ENCODE data around the gene MEIOB. TPM values are rescaled to one million over a fixed set of nuclear protein-coding genes. Genes with fewer than 3 reads are reported as not detected.
"Not testable (repeated sequence)": the region's sequence is repeated elsewhere in the genome, so short reads cannot be mapped to it uniquely, and the experiment has no call there.

MEIOB gene
- total RNA-seq, 1 donor from 2014 or later, result not detected

DNA sequence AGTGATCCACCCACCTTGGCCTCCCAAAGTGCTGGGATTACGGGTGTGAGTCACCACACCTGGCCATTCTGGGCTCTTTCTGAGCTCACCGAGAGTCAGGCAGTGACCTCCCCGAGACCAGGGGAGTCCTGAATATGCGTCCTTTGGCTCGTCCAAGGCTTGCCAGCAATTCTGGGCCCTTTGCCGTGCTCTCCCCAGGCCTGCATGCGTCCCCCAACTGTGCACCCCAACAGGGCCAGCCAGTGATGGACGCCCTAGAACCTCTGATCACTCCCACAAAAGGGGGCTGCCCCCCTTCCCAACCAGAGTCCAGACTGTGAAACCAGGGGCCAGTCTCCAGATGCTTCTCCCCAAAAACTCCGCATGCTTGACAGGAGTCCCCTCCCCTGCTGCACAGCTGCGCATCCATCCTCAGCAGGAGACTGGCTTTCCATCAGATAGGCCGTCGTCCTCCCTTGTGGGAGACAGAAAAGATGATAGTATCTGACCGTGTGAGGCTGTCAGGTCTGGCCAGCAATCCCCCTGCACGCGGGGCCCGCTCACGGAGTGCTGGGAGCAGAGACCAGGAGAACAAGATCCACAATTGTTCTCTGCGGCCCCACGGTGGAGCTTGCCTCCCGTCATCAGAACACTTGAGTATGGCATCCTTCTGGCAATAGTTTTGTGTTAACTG is 30.7 kb upstream of the MEIOB start:
- H3K27me3 Mint-ChIP-seq (ENCODE audit: insufficient read depth), result peaks cover 6% of the 10 kb centered on the region
- no peak overlapping the region for H3K27ac Mint-ChIP-seq
- no peak for DNase-seq (ENCODE audit: low spot score)
- intact Hi-C loops (cut with micrococcal nuclease), result no loop called here
- no peaks in the 10 kb centered on the region for H3K9me3 Mint-ChIP-seq
- no peaks in the 10 kb centered on the region for H3K4me1 Mint-ChIP-seq (ENCODE audit: low read depth)
- no peaks in the 10 kb centered on the region for H3K36me3 Mint-ChIP-seq (ENCODE audit: low read depth)
- no peak overlapping the region for H3K4me3 Mint-ChIP-seq

DNA sequence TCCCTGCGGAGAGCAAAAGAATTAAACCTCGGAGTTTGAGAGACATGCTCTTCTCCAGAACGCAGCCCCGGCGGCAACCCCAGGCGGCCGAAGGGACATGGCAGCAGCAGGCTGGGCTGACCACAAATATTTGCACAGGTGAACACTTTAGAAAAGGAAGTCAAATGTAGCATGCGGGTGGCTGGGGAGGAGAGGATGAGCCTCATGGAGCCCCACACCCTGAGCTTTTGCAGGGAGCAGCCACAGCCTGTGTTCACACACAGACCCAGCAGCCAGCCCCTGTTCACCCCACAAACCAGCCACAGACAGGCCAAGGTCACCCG is 28.4 kb upstream of the MEIOB start:
- Mint-ChIP-seq H3K27ac (no peak overlapping the region), H3K4me3 (no peak overlapping the region), H3K4me1 (ENCODE audit: low read depth) (no peaks in the 10 kb centered on the region), H3K36me3 (ENCODE audit: low read depth) (no peaks in the 10 kb centered on the region), H3K9me3 (no peaks in the 10 kb centered on the region), H3K27me3 (ENCODE audit: insufficient read depth) (peaks cover 8% of the 10 kb centered on the region)
- no peak for DNase-seq (ENCODE audit: low spot score)
- intact Hi-C loops (cut with micrococcal nuclease), result no loop called here

DNA sequence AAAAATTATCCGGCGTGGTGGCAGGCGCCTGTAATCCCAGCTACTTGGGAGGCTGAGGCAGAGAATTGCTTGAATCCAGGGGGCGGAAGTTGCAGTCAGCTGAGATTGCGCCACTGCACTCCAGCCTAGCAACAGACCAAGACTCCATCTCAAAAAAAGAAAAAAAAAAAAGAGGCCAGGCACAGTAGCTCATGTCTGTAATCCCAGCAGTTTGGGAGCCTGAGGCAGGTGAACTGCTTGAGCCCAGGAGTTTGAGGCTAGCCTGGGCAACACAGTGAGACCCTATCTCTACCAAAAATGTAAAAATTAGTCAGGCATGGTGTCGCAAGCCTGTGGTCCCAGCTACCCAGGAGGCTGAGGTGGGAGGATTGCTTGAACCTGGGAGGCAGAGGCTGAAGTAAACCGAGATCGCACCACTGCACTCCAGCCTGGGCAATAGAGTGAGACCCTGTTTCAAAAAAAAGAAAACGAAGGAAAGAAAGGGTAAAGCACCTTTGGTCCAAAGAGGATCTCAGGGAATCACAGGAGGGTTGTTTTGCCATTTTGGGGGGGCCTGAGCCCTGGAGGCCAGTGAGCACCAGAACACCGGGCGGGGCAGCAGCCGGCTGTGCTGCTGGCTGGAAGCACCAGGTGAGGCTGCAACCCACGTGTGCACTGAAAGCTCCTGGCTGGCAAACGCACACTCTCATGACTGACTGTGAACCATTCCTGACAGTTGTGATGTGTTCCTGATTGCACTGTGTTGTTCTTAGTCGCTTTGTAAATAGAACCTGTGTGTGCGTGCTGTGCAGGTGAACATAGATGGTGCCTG is 27.9 kb upstream of the MEIOB start:
- peaks cover 8% of the 10 kb centered on the region for H3K27me3 Mint-ChIP-seq (ENCODE audit: insufficient read depth)
- no peak overlapping the region for H3K27ac Mint-ChIP-seq
- intact Hi-C loops (cut with micrococcal nuclease), result no loop called here
- H3K9me3 Mint-ChIP-seq, result no peaks in the 10 kb centered on the region
- no peaks in the 10 kb centered on the region for H3K36me3 Mint-ChIP-seq (ENCODE audit: low read depth)
- no peaks in the 10 kb centered on the region for H3K4me1 Mint-ChIP-seq (ENCODE audit: low read depth)
- no peak for DNase-seq (ENCODE audit: low spot score)
- H3K4me3 Mint-ChIP-seq, result no peak overlapping the region

DNA sequence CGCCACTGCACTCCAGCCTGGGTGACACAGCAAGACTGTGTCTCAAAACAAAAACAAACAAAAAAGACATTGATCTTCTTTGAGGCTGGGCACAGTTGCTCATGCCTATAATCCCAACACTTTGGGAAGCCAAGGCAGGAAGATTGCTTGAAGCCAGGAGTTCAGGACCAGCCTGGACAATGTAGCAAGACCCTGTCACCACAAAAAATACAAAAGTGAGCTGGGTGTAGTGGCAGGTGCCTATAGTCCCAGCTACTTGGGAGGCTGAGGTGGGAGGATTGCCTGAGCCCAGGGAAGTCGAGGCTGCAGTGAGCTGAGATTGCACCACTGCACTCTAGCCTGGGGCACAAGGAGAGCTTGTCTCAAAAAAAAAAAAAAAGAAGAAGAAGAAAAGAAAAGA is 25.7 kb upstream of the MEIOB start:
- intact Hi-C loops (cut with micrococcal nuclease); H3K27ac Mint-ChIP-seq; H3K4me3 Mint-ChIP-seq; H3K36me3 Mint-ChIP-seq (ENCODE audit: low read depth); H3K4me1 Mint-ChIP-seq (ENCODE audit: low read depth); DNase-seq (ENCODE audit: low spot score); H3K9me3 Mint-ChIP-seq; H3K27me3 Mint-ChIP-seq (ENCODE audit: insufficient read depth): not testable (repeated sequence)

DNA sequence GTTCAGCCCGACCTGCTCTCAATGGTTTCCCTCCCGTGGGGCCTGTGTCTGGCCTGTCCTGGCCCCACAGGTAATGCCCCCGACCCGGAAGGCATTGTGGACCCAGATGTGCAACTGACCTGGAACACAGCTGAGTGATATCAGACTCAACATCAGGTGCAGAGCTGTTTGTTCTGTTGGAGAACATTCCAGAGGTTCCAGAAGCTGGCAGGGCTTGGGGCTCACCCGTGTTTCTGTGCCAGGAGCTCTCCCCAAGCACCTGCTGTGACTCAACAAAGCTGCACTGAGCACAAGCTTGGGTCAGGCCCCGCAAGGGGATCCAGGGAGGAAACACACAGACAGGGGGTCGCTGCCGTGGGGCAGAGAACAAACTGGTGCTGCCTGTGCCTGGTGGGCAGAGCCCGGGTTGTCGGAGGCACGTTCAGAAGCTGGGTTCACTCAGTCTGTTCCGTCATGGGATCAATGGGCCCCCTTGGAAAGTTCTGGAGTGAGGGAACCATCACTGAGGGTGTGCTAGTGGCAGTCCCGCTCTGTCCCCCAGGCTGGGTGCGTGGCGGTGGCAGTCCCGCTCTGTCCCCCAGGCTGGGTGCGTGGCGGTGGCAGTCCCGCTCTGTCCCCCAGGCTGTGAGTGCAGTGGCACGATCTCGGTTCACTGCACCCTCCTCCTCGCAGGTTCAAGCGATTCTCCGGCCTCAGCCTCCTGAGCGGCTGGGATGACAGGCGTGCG is 24.1 kb upstream of the MEIOB start:
- Mint-ChIP-seq H3K4me3 (no peak overlapping the region), H3K36me3 (ENCODE audit: low read depth) (no peaks in the 10 kb centered on the region), H3K27me3 (ENCODE audit: insufficient read depth) (peaks cover 8% of the 10 kb centered on the region), H3K9me3 (no peaks in the 10 kb centered on the region), H3K4me1 (ENCODE audit: low read depth) (no peaks in the 10 kb centered on the region), H3K27ac (no peak overlapping the region)
- DNase-seq (ENCODE audit: low spot score), result no peak
- intact Hi-C loops (cut with micrococcal nuclease), result no loop called here

DNA sequence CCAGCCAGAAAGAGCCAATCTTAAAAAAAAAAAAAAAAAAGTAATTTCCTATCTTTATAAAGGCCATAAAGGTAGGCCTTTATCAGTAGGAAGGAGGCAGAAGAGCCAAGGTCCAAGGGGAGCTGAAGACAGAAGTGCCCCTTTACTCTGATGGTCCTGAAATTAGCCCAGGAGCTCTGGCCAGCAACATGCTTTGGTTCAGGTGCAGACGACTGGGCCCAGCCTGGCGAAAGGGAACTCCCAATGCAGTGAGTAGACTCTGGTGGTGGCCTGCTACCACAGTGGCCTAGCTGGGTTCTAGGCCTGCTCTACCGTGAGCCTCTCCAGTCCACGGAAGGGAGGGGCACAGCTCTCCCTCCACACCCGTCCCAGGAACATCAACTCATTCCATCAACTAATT is 23.1 kb upstream of the MEIOB start:
- DNase-seq (ENCODE audit: low spot score), result no peak
- Mint-ChIP-seq H3K4me1 (ENCODE audit: low read depth) (no peaks in the 10 kb centered on the region), H3K4me3 (no peak overlapping the region), H3K9me3 (no peaks in the 10 kb centered on the region), H3K27me3 (ENCODE audit: insufficient read depth) (peaks cover 8% of the 10 kb centered on the region), H3K36me3 (ENCODE audit: low read depth) (no peaks in the 10 kb centered on the region), H3K27ac (no peak overlapping the region)
- intact Hi-C loops (cut with micrococcal nuclease), result no loop called here

- intact Hi-C loops (cut with micrococcal nuclease), result no loop called here
- H3K9me3 Mint-ChIP-seq, result no peaks in the 10 kb centered on the region
Observed at GRCh38 chr16:1890708-1891050, 18.7 kb upstream of the MEIOB start.

GRCh38 chr16:1890024-1890707 is 18.2 kb upstream of the MEIOB start:
- H3K9me3 Mint-ChIP-seq, result no peaks in the 10 kb centered on the region
- H3K27ac Mint-ChIP-seq, result no peak overlapping the region
- H3K27me3 Mint-ChIP-seq (ENCODE audit: insufficient read depth), result no peaks in the 10 kb centered on the region
- no peaks in the 10 kb centered on the region for H3K4me1 Mint-ChIP-seq (ENCODE audit: low read depth)
- no peak overlapping the region for H3K4me3 Mint-ChIP-seq
- DNase-seq (ENCODE audit: low spot score), result no peak
- H3K36me3 Mint-ChIP-seq (ENCODE audit: low read depth), result no peaks in the 10 kb centered on the region
- intact Hi-C loops (cut with micrococcal nuclease), result no loop called here

More at GRCh38 chr16:1890708-1891050, 18.7 kb upstream of the MEIOB start:
- Mint-ChIP-seq H3K4me1 (ENCODE audit: low read depth) (no peaks in the 10 kb centered on the region), H3K4me3 (no peak overlapping the region), H3K27me3 (ENCODE audit: insufficient read depth) (no peaks in the 10 kb centered on the region), H3K27ac (no peak overlapping the region), H3K36me3 (ENCODE audit: low read depth) (no peaks in the 10 kb centered on the region)
- no peak for DNase-seq (ENCODE audit: low spot score)

- DNase-seq (ENCODE audit: low spot score), result no peak
- Mint-ChIP-seq H3K9me3 (no peaks in the 10 kb centered on the region), H3K4me1 (ENCODE audit: low read depth) (no peaks in the 10 kb centered on the region), H3K36me3 (ENCODE audit: low read depth) (no peaks in the 10 kb centered on the region), H3K4me3 (no peak overlapping the region), H3K27me3 (ENCODE audit: insufficient read depth) (peaks cover 9% of the 10 kb centered on the region), H3K27ac (no peak overlapping the region)
- intact Hi-C loops (cut with micrococcal nuclease), result no loop called here
Observed at GRCh38 chr16:1887711-1888354, 15.9 kb upstream of the MEIOB start.

DNA sequence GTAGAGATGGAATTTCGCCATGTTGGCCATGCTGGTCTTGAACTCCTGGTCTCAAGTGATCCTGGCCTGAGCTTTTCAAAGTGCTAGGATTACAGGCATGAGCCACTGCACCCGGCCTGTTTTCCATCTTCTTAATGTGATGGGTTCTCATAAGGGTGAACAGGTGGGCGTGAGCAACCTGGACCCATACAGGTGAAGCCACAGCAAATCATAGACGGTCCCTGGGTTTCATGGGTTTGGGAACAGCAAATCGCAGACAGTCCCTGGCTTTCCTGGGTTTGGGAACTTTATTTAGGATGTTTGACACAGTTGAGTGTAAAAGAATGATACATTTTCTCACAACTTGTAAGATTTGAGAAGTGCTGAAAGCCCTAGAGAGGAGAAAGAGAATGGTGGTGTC is 12.9 kb upstream of the MEIOB start:
- Mint-ChIP-seq H3K4me3 (no peak overlapping the region), H3K4me1 (ENCODE audit: low read depth) (no peaks in the 10 kb centered on the region), H3K27ac (no peak overlapping the region), H3K9me3 (no peaks in the 10 kb centered on the region), H3K27me3 (ENCODE audit: insufficient read depth) (peaks cover 12% of the 10 kb centered on the region), H3K36me3 (ENCODE audit: low read depth) (no peaks in the 10 kb centered on the region)
- intact Hi-C loops (cut with micrococcal nuclease), result no loop called here
- DNase-seq (ENCODE audit: low spot score), result no peak

- Mint-ChIP-seq H3K9me3 (no peaks in the 10 kb centered on the region), H3K27ac (no peak overlapping the region), H3K36me3 (ENCODE audit: low read depth) (no peaks in the 10 kb centered on the region), H3K27me3 (ENCODE audit: insufficient read depth) (peaks cover 12% of the 10 kb centered on the region), H3K4me3 (no peak overlapping the region), H3K4me1 (ENCODE audit: low read depth) (no peaks in the 10 kb centered on the region)
- intact Hi-C loops (cut with micrococcal nuclease), result no loop called here
- DNase-seq (ENCODE audit: low spot score), result no peak
Observed at GRCh38 chr16:1884155-1884760, 12.3 kb upstream of the MEIOB start.

DNA sequence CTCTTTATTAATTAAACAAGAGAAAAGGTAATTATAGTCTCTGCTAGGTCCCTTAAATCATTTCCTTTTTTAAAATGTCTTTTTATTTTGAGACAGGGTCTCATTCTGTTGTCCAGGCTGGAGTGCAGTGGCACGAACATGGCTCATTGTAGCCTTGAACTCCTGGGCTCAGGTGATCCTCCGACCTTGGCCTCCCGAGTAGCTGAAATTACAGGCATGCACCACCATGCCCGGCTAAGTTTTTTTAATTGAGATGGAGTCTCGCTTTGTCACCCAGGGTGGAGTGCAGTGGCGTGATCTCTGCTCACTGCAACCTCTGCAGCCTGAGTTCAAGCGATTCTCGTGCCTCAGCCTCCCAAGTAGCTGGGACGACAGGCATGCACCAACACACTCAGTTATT is 9.2 kb upstream of the MEIOB start:
- H3K27ac Mint-ChIP-seq; H3K4me1 Mint-ChIP-seq (ENCODE audit: low read depth); intact Hi-C loops (cut with micrococcal nuclease); DNase-seq (ENCODE audit: low spot score); H3K36me3 Mint-ChIP-seq (ENCODE audit: low read depth); H3K9me3 Mint-ChIP-seq; H3K4me3 Mint-ChIP-seq: not testable (repeated sequence)
- peaks cover 15% of the 10 kb centered on the region for H3K27me3 Mint-ChIP-seq (ENCODE audit: insufficient read depth)

All from activated T-helper 1 cell treated with anti-CD3 and anti-CD28 coated beads, Interleukin-12 subunit alpha, Interleukin-12 subunit beta, Interleukin-2, Interleukin-4 antibody, amounts not matched to agents 30 ng/mL and 10 ng/mL and 1 ng/mL, durations not matched to agents 14 hours and 24 hours and 36 hours (primary cell).